GM23338 (cell line): Measurements from ENCODE around the gene TMEM44. TPM values are rescaled to one million over a fixed set of nuclear protein-coding genes. Genes with fewer than 3 reads are reported as not detected.

Experiments used
- ATAC-seq: fragments of 200-7000 bp; cut with Tn5 transposase; 3 replicates; pipeline ENCODE4 v1.9.1; 2020
- DNase-seq: peaks from one replicate; pipeline ENCODE4 v3.0.0-alpha.2; 2015; ENCODE audit warnings: low spot score
- H2AFZ ChIP-seq: fragments of 200-600 bp; sonication (generic); 2 replicates; pipeline ENCODE4 v1.8.0; 2016; ENCODE audit warnings: antibody characterized with exemption, mild to moderate bottlenecking, moderate library complexity
- H3F3A ChIP-seq: fragments of 200-600 bp; sonication (generic); replicated peaks from 2 replicates; pipeline ENCODE4 v1.8.0; 2017; ENCODE audit warnings: antibody characterized with exemption, mixed run types, low read depth
- H3K27ac ChIP-seq: fragments of 200-600 bp; sonication (generic); 2 replicates; pipeline ENCODE4 v1.6.1; 2016; ENCODE audit warnings: low read depth
- H3K27me3 ChIP-seq: fragments of 200-600 bp; sonication (generic); 2 replicates; pipeline ENCODE4 v1.8.0; 2016; ENCODE audit warnings: mild to moderate bottlenecking, mixed run types, moderate library complexity; ENCODE audit not compliant: insufficient read depth
- H3K36me3 ChIP-seq: fragments of 200-600 bp; sonication (generic); 2 replicates; pipeline ENCODE4 v1.8.0; 2016; ENCODE audit warnings: mild to moderate bottlenecking; ENCODE audit not compliant: insufficient read depth
- H3K4me1 ChIP-seq: fragments of 200-600 bp; sonication (generic); 2 replicates; pipeline ENCODE4 v1.8.0; 2016; ENCODE audit warnings: mild to moderate bottlenecking, moderate library complexity; ENCODE audit not compliant: insufficient read depth
- H3K4me2 ChIP-seq: fragments of 200-600 bp; sonication (generic); 2 replicates; pipeline ENCODE4 v1.7.1; 2017; ENCODE audit warnings: mixed run types
- H3K4me3 ChIP-seq: fragments of 200-600 bp; sonication (generic); 2 replicates; pipeline ENCODE4 v1.6.1; 2016; ENCODE audit warnings: mixed run types
- H3K79me2 ChIP-seq: fragments of 200-600 bp; sonication (generic); replicated peaks from 2 replicates; pipeline ENCODE4 v1.8.0; 2017; ENCODE audit warnings: mild to moderate bottlenecking; ENCODE audit not compliant: insufficient read depth
- H3K9me2 ChIP-seq: fragments of 200-600 bp; sonication (generic); 2 replicates; pipeline ENCODE4 v1.8.0; 2017; ENCODE audit not compliant: insufficient read depth
- H4K20me1 ChIP-seq: fragments of 200-600 bp; sonication (generic); replicated peaks from 2 replicates; pipeline ENCODE4 v1.8.0; 2017; ENCODE audit warnings: mild to moderate bottlenecking; ENCODE audit not compliant: insufficient read depth
- H3K27ac Mint-ChIP-seq: 2 replicates; pipeline ENCODE4 v1.8.0; 2020; ENCODE audit warnings: inconsistent platforms, mild to moderate bottlenecking, moderate library complexity, mixed read lengths
- H3K27me3 Mint-ChIP-seq: 3 replicates; pipeline ENCODE4 v1.8.0; 2022; ENCODE audit warnings: low read depth, mild to moderate bottlenecking, moderate library complexity, mixed read lengths, inconsistent platforms; ENCODE audit not compliant: insufficient read depth, poor library complexity
- H3K36me3 Mint-ChIP-seq: 3 replicates; pipeline ENCODE4 v1.8.0; 2021; ENCODE audit warnings: low read depth, mild to moderate bottlenecking, inconsistent platforms, moderate library complexity, mixed read lengths
- H3K4me1 Mint-ChIP-seq: 3 replicates; pipeline ENCODE4 v1.8.0; 2020; ENCODE audit warnings: mild to moderate bottlenecking, inconsistent platforms, mixed read lengths
- H3K4me3 Mint-ChIP-seq: 3 replicates; pipeline ENCODE4 v1.8.0; 2021; ENCODE audit warnings: moderate library complexity, mild to moderate bottlenecking, inconsistent platforms, mixed read lengths
- H3K9me3 Mint-ChIP-seq: 3 replicates; pipeline ENCODE4 v1.8.0; 2020; ENCODE audit warnings: moderate library complexity, mild to moderate bottlenecking, inconsistent platforms, mixed read lengths
- CREB1 ChIP-seq: fragments of 250-450 bp; sonication (Bioruptor Pico); IDR thresholded peaks from 2 replicates; pipeline ENCODE4 v1.5.0; 2020; ENCODE audit warnings: low read depth, mild to moderate bottlenecking, moderate library complexity
- CTCF ChIP-seq, 2 experiments: fragments of 200-600 bp in 1 of 2; sonication (generic) in 1 of 2; conservative IDR thresholded peaks; 2 replicates each; pipeline versions ENCODE4 v1.5.1 to v1.6.1; 2016 to 2017; ENCODE audit warnings: antibody characterized with exemption in 2 of 2, low read depth in 2 of 2, mild to moderate bottlenecking in 2 of 2, moderate library complexity in 1 of 2
- EZH2phosphoT487 ChIP-seq: fragments of 200-600 bp; sonication (generic); IDR thresholded peaks from one replicate; pipeline ENCODE4 v1.8.1; 2018; ENCODE audit warnings: antibody characterized with exemption; ENCODE audit not compliant: unreplicated experiment
- JUNB ChIP-seq: IDR thresholded peaks from one replicate; pipeline ENCODE4 v1.6.1; 2016; ENCODE audit warnings: antibody characterized with exemption; ENCODE audit not compliant: unreplicated experiment
- NANOG ChIP-seq: IDR thresholded peaks from 2 replicates; pipeline ENCODE4 v1.6.1; 2016; ENCODE audit warnings: antibody characterized with exemption, borderline replicate concordance
- POLR2AphosphoS5 ChIP-seq: IDR thresholded peaks from 2 replicates; pipeline ENCODE4 v1.6.1; 2016; ENCODE audit warnings: antibody characterized with exemption, low read depth
- REST ChIP-seq: IDR thresholded peaks from one replicate; pipeline ENCODE4 v1.6.1; 2018; ENCODE audit warnings: antibody characterized with exemption; ENCODE audit not compliant: unreplicated experiment
- STAT1 ChIP-seq: IDR thresholded peaks from one replicate; pipeline ENCODE4 v1.6.1; 2016; ENCODE audit warnings: antibody characterized with exemption; ENCODE audit not compliant: unreplicated experiment
- ZNF331 ChIP-seq: fragments of 250-450 bp; sonication (Bioruptor Pico); IDR thresholded peaks from 2 replicates; pipeline ENCODE4 v1.5.0; 2020; ENCODE audit warnings: low read depth, mild to moderate bottlenecking, moderate library complexity
- polyA plus RNA-seq: library from polyadenylated mRNA; unstranded; fragments of >200 nt; fragmentation: Nextera tagmentation; extraction: Ambion mirVana; gene quantifications from 2 replicates; pipeline ENCODE4 v1.2.1, GENCODE V29; 2016
- total RNA-seq: library from RNA; depleted of rRNA; stranded (reverse); fragments of >200 nt; shearing (Covaris generic); gene quantifications from 2 replicates; pipeline ENCODE4 v1.2.3, GENCODE V29; 2014
- TF ChIP-seq, protein P1 (sequence below): fragments of 250-450 bp; sonication (Bioruptor Pico); IDR thresholded peaks from 2 replicates; pipeline ENCODE4 v1.5.0; 2020; ENCODE audit warnings: mild to moderate bottlenecking, moderate library complexity
- TF ChIP-seq, protein P2 (sequence below): IDR thresholded peaks from 2 replicates; pipeline ENCODE4 v1.6.1; 2016; ENCODE audit warnings: antibody characterized with exemption

Gene TMEM44
- total and polyA plus RNA-seq, 2 experiments from 2014 or later, result 10.0 to 10.5 TPM

GRCh38 chr3:194570235-194570634 lies 63.0 kb downstream of the TMEM44 start:
- H3K27ac ChIP-seq, result no peak overlapping the region
- TF ChIP-seq STAT1 (no peak), REST (no peak), NANOG (no peak), JUNB (no peak), POLR2AphosphoS5 (no peak), ZNF331 (no peak), CREB1 (CRISPR knock-in tag) (no peak), CTCF (conservative IDR thresholded peaks at IDR 0.05; ENCODE audit: low read depth in 2 of 2) (no peak), EZH2phosphoT487 (no peak)
- TF ChIP-seq, protein P1, sequence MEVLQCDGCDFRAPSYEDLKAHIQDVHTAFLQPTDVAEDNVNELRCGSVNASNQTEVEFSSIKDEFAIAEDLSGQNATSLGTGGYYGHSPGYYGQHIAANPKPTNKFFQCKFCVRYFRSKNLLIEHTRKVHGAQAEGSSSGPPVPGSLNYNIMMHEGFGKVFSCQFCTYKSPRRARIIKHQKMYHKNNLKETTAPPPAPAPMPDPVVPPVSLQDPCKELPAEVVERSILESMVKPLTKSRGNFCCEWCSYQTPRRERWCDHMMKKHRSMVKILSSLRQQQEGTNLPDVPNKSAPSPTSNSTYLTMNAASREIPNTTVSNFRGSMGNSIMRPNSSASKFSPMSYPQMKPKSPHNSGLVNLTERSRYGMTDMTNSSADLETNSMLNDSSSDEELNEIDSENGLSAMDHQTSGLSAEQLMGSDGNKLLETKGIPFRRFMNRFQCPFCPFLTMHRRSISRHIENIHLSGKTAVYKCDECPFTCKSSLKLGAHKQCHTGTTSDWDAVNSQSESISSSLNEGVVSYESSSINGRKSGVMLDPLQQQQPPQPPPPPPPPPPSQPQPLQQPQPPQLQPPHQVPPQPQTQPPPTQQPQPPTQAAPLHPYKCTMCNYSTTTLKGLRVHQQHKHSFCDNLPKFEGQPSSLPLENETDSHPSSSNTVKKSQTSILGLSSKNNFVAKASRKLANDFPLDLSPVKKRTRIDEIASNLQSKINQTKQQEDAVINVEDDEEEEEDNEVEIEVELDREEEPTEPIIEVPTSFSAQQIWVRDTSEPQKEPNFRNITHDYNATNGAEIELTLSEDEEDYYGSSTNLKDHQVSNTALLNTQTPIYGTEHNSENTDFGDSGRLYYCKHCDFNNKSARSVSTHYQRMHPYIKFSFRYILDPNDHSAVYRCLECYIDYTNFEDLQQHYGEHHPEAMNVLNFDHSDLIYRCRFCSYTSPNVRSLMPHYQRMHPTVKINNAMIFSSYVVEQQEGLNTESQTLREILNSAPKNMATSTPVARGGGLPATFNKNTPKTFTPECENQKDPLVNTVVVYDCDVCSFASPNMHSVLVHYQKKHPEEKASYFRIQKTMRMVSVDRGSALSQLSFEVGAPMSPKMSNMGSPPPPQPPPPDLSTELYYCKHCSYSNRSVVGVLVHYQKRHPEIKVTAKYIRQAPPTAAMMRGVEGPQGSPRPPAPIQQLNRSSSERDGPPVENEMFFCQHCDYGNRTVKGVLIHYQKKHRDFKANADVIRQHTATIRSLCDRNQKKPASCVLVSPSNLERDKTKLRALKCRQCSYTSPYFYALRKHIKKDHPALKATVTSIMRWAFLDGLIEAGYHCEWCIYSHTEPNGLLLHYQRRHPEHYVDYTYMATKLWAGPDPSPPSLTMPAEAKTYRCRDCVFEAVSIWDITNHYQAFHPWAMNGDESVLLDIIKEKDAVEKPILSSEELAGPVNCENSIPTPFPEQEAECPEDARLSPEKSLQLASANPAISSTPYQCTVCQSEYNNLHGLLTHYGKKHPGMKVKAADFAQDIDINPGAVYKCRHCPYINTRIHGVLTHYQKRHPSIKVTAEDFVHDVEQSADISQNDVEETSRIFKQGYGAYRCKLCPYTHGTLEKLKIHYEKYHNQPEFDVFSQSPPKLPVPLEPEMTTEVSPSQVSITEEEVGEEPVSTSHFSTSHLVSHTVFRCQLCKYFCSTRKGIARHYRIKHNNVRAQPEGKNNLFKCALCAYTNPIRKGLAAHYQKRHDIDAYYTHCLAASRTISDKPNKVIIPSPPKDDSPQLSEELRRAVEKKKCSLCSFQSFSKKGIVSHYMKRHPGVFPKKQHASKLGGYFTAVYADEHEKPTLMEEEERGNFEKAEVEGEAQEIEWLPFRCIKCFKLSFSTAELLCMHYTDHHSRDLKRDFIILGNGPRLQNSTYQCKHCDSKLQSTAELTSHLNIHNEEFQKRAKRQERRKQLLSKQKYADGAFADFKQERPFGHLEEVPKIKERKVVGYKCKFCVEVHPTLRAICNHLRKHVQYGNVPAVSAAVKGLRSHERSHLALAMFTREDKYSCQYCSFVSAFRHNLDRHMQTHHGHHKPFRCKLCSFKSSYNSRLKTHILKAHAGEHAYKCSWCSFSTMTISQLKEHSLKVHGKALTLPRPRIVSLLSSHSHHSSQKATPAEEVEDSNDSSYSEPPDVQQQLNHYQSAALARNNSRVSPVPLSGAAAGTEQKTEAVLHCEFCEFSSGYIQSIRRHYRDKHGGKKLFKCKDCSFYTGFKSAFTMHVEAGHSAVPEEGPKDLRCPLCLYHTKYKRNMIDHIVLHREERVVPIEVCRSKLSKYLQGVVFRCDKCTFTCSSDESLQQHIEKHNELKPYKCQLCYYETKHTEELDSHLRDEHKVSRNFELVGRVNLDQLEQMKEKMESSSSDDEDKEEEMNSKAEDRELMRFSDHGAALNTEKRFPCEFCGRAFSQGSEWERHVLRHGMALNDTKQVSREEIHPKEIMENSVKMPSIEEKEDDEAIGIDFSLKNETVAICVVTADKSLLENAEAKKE, result no peak
- TF ChIP-seq, protein P2, sequence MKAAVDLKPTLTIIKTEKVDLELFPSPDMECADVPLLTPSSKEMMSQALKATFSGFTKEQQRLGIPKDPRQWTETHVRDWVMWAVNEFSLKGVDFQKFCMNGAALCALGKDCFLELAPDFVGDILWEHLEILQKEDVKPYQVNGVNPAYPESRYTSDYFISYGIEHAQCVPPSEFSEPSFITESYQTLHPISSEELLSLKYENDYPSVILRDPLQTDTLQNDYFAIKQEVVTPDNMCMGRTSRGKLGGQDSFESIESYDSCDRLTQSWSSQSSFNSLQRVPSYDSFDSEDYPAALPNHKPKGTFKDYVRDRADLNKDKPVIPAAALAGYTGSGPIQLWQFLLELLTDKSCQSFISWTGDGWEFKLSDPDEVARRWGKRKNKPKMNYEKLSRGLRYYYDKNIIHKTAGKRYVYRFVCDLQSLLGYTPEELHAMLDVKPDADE, result no peak

More at GRCh38 chr3:194570235-194570634, 63.0 kb downstream of the TMEM44 start:
- ATAC-seq, result no peak
- Mint-ChIP-seq H3K27me3 (peaks cover 2% of the 10 kb centered on the region), H3K27ac (no peak overlapping the region; the same call in 1 of the 2 replicates), H3K4me3 (no peak overlapping the region), H3K36me3 (no peaks in the 10 kb centered on the region), H3K9me3 (no peaks in the 10 kb centered on the region), H3K4me1 (peaks cover 9% of the 10 kb centered on the region; the same call in 1 of the 3 replicates)
- Histone ChIP-seq H3K4me1 (no peaks in the 10 kb centered on the region), H3K27me3 (0 out of 2 replicates have a peak, but pooled peaks cover 3% of the 10 kb centered on the region), H2AFZ (peak overlapping the region; percentile 69; the same call in 1 of the 2 replicates), H3K79me2 (no peaks in the 10 kb centered on the region), H3K4me2 (no peak overlapping the region), H3K9me2 (no peaks in the 10 kb centered on the region), H4K20me1 (no peaks in the 10 kb centered on the region), H3K4me3 (no peak overlapping the region), H3K36me3 (no peaks in the 10 kb centered on the region), H3F3A (no peaks in the 10 kb centered on the region)
- no peak for DNase-seq
